GM18867 (cell line): Measurements from ENCODE around the gene TRIM33.
"Not testable (repeated sequence)": the region's sequence is repeated elsewhere in the genome, so short reads cannot be mapped to it uniquely, and the experiment has no call there.

Experiments
- ATAC-seq: cut with Tn5 transposase; IDR thresholded peaks from one replicate; pipeline ENCODE4 v1.9.1; 2021; ENCODE audit warnings: mild to moderate bottlenecking, moderate library complexity; ENCODE audit not compliant: unreplicated experiment

Gene TRIM33

DNA sequence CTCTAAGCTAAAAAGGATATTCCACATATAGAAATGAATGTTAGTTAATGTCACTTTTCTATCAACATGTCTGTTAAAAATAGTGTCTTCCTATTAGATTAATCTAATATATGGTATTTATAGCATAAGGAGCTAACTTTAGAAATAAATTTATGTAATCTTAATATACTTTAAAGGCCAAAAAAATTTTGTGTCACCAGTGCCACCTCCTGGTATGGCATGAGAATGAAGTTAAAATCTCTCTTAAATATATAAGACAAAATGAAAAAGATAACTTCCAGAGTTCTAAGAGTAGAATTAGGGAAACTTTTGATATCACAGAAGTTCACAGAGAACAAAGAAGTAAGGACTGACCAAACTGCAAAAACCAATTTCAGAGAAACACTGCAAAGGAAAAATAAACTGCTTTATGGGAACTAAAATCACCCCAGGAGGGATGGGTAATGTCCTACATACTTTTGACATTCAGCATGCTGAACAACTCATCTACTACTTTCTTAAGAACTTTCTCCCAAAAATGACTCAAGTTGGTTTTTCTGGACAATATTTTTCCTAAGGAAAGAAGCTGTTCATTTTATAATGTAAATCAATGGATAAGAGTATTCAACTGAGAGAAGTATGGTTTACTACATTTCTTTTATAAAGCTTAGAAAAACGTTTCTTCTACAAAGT lies 82.8 kb downstream of the TRIM33 start:
- no peak for ATAC-seq

DNA sequence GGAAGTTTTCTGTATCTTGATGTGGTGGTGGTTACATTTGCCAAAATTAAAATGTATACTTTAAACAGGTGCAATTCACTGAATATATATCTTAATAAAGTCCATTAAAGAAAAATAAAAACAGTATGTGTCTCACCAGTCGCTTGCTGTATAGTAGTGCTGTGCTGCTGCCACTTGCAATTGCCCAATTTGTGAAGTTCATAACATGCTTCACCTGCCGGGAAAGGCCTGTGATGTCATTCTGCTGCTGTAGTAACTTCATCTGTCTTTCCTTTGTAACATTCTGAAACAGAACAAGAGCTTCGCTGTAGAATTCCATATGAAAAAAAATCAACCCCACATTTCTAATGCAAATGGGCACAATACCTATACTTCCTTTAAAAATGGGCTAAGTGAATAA lies 83.4 kb downstream of the TRIM33 start:
- no peak for ATAC-seq

DNA sequence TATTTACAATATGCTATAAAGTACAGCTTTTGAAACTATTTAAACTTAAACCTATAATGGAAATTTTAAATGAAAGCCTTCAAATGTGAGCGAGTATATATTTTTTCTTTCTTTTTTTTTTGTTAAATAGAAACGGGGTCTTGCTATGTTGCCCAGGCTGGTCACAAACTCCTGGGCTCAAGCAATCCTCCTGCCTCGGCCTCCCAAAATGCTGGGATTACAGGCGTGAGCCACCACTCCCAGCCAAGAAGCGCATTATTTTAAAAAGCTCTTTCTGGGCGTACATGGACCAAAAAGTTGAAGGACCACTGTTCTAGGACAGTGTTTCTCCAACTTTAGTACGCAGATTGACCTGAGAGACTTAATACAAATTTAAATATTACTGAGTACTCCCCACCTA lies 87.5 kb downstream of the TRIM33 start:
- no peak for ATAC-seq

DNA sequence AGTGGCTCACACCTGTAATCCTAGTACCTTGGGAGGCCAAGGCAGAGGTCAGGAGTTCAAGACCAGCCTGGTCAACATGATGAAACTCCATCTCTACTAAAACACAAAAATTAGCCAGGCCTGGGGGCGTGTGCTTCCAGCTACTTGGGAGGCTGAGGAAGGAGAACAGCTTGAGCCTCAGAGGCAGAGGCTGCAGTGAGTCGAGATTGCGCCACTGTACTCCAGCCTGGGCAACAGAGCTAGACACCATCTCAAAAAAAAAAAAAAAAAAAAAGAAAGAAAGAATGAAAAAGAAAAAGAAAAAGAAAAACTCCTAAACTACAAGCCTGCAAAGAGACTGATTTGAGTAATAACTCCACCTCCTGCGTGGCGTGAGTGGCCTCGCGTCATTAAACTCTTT lies 92.1 kb downstream of the TRIM33 start:
- not testable (repeated sequence) for ATAC-seq

DNA sequence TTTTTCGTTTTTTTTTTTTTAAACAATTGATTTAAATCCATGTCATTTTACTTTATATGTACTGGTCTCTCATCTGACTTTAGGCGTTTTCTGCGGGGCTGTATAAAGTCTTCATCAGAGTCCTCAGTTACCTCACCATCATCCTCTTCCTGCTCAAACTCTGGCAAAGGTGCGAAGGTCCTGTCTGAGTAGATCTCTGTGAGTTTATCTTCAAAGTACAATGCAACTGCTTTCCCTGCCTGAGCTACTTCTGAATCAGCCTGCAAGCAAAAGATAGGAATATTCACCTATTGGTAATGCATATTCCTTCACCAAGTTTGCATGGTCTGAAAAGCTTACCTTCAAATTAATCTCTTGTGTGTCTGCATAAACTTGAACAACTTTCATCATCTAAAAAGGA lies 113.4 kb downstream of the TRIM33 start:
- ATAC-seq = no peak

DNA sequence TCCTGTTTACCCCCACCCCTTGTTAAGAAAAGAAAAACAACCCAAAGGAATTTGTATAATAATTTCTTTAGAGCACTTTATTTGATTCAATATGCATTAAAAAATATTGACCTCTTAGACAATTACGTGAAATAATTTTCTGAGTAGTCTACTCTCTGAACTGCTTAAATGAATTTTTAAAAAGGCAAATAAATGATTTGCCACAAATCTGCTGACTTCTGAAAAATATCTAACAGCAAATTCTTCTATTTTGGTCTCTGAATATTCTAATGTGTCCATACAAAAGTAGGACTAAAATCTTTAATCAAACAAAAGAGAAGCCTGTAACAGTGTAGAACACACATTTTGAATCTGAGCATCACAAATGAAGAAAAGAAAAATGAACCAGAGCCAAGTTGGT lies 115.1 kb downstream of the TRIM33 start:
- ATAC-seq = no peak

DNA sequence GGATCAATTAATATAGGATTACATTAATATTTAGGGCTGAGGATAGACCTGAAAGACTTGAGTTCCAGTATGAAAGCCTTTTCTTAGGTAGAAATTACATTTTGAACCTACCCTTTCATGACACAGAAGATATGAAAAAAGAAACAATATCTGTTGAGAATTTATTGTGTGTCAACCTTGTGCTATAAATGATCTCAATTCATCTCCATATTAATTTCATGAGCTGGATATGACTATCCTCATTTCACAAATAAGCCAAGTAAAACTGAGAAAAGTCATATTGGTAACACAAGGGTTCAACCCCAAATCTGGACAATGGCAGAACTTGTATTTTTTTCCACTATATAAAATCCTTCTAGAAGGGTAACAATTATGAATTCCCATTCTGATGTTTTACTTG lies 120.0 kb downstream of the TRIM33 start:
- ATAC-seq = no peak

DNA sequence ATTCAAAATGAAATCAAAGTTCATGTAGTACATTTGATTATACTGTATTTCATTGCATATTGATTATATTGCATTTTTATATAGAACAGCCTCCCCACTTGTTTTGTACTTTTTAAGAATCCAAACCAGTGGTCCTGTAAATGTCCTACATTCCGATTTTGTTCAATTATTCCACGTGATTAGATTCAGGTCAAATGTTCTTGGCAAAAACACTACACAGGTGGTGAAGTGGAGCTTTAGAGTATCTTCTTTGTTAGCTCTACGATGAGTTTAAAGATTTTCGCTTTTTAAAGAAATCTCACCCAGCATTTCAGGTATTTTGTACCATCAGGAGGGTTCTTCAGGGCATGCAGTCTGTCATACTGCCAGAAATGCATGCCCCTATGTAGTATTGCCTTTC lies 120.6 kb downstream of the TRIM33 start:
- no peak for ATAC-seq

DNA sequence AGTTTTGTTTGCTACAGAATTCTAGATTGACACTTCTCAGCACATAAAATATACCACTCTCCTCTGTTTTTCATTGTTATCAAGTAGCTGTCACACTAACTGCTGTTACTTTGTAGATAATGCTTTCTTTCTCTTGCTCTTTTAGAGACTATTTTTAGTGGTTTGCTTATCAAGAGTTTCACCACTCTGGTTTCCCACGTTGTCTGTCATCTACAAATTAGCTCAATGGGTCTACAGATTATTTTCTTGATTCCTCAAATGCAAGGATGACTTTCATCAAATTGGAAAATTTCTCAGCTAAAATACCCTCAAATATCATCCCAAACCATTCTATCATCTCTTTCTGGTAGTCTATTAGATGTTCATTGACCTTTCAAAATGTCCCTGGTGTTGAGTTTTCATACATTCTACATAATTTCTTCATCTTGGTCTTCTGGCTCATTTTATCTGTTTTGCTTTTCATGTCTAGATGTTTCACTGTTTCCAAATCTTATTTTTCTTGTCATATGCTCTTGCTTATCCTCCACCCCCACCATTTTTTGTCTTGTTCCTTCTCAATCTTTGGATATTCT lies 122.5 kb downstream of the TRIM33 start:
- no peak for ATAC-seq

DNA sequence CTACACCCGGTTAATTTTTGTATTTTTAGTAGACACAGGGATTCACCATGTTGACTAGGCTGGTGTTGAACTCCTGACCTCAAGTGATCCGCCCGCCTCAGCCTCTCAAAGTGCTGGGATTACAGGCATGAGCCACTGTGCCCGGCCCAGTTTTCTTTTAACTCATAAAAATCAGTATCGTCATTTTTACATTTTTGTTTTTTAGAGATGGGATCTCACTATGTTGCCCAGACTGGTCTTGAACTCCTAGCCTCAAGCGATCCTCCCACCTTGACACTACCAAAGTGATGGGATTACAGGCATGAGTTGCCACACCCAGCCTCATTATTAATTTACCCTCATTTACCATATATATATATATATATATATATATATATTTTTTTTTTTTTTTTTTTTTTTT lies 123.4 kb downstream of the TRIM33 start:
- not testable (repeated sequence) for ATAC-seq

DNA sequence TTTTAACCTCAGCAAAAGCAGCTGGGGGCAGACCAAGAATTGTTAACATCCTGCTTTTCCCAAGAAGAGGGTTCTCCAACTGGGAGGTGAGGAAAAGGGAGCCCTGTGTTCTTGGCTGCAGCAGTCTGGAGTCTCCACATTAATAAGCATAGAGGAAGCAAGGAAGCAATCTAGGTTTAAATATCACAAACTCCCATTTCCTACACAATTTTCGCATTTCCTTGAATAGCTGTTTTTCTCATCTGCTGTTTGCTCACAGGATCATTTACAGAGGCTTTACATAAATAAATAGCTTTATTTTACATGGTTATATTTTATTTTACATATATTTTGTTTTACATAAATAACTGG lies 124.0 kb downstream of the TRIM33 start:
- no peak for ATAC-seq

DNA sequence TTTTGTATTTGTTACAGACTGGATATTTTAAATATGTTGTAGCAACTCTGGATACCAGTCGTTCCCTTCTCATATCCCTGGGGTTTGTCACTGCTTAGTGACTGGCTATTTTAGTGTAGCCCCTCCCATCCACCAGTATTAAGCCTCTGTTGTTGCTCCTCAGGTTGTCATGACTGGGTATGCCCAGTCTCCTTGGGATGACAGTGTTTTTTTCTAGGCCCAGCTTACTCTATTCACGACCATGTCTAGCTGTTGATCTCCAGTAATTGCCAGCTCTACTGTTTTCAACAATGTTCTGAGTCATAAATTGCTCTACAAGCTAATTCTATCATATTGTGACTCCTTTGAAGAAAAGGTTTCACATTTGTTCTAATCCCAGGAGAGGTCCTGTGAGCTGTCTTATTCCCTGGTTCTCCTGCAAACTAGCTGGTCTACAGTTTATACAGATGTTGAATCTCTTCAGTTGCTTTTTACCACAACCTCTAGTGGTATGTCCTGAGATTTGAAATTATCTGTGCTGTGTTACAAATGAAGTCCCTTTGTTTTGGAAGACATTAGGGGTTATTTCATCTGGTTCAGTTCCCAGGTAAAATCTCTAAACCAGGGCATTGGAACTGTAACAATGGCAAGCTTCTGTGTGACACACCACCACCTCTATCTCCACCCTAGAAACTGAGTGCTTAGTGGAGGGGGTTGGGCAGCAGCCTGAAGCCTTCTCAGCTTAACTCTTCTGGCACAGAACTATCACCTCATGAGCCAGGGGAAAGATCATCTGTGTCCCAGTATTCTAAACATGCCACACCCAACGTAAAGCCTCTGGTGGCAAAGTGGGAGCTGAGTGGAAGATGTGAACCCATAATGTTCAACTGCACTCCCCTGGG lies 124.6 kb downstream of the TRIM33 start:
- ATAC-seq = no peak

DNA sequence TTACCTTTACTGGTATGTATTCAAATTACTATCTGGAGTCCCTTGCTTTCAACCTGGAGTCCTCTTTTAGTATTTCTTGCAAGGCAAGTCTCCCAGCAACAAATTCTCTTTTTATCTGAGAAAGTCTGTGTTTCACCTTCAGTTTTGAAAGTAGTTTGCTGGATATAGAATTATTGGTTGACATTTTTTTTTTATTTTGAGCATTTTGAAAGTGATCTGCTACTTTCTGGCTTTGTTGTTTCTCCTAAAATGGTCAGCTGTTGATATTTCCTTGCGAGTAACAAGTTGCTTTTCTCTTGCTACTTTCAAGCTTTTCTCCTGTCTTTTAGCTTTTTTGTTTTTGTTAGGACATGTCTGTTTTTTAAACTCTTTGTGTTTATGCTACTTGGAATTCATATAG lies 126.1 kb downstream of the TRIM33 start:
- ATAC-seq = no peak

DNA sequence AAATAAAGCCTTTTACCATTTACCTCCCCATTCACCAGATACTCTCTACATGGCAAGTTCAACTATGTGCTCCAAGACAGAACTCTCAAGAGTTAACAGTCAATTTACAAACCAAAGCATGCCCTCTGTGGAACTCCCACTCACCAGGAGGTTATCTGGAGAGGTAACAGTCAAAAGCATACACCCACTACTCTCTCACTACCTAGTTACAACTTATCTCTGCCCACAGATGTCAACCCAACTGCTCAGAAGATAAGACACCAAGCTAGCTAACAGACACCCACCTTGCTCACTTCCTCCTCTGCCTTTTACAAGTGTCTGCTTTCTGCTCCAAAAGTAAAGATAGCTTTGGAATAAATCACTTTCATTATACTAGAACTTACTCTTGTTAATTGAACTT lies 131.0 kb downstream of the TRIM33 start:
- ATAC-seq = no peak

DNA sequence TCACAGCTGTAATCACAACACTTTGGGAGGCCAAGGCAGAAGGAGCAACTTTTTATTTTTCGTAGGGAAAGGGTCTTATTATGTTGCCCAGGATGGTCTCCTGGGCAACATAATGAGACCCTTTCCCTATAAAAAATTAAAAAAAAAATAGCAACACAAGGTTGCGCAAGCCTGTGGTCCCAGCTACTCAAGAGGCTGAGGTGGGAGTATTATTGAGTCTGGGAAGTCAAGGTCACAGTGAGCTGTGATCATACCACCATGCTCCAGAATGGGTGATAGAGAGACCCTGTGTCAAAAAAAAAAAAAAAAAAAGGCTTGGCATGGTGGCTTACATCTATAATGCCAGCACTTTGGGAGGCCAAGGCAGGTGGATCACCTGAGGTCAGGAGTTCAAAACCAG lies 131.6 kb downstream of the TRIM33 start:
- ATAC-seq = no peak

DNA sequence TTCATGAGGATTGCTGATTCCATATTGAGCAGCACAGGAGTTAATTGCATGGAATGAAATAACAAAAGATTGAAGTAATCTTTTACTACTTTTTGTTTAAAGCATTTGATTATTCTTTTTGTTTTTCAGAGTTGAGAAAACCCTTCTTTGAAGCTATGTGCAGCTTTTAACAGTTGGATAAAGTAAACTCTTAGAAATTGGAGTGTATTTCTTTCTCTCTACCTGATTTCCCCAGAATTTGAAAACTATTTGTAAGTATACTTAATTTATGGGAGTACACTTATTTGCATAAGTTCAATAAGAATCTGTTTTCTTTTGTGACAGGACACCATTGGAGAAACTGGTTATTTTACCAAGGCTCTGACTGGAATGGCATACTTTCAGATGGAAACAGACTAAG lies 133.6 kb downstream of the TRIM33 start:
- no peak for ATAC-seq

DNA sequence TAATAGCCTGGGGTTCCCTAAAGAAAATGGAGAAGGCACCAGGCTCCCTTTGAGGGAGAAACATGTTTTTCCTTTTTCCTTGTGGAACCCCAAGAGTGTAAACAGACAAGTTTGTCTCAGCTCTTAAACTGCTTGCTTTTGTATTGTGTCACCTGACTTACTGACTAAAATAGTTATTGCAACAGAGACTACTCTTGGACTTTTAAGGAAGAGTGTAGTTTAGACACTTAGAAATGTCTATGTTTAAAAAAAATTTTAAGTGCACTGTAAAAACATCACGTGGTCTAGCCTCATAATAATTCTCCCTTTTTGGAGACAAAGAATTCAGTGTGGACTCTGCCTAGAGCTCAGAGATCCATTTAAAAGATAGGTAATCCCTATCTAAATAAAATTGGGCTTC lies 141.1 kb downstream of the TRIM33 start:
- no peak for ATAC-seq

DNA sequence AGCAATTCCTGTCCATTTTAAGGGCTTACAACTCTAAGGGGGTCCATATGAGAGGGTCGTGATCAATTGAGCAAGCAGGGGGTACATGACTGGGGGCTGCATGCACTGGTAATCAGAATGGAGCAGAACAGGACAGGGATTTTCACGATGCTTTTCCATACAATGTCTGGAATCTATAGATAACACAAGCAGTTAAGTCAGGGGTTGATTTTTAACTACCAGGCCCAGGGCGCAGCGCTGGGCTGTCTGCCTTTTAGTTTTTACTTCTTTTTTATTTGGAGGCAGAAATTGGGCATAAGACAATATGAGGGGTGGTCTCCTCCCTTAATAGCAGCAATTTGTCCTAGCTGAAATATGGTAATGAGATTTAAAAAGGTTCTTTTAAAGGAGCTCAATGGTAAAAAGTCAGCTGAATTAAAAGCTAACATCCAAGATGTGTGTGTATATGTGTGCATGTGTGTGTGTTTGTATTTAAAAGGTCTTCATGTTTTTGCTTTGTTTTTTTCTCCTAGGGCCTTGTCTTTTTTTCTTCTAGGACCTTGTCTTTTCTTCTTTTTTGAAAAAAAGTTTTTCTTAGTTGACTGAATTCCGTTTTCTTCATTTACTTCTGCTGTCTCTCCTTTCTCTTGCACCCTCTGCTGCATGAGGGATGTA lies 141.6 kb downstream of the TRIM33 start:
- ATAC-seq = not testable (repeated sequence)

DNA sequence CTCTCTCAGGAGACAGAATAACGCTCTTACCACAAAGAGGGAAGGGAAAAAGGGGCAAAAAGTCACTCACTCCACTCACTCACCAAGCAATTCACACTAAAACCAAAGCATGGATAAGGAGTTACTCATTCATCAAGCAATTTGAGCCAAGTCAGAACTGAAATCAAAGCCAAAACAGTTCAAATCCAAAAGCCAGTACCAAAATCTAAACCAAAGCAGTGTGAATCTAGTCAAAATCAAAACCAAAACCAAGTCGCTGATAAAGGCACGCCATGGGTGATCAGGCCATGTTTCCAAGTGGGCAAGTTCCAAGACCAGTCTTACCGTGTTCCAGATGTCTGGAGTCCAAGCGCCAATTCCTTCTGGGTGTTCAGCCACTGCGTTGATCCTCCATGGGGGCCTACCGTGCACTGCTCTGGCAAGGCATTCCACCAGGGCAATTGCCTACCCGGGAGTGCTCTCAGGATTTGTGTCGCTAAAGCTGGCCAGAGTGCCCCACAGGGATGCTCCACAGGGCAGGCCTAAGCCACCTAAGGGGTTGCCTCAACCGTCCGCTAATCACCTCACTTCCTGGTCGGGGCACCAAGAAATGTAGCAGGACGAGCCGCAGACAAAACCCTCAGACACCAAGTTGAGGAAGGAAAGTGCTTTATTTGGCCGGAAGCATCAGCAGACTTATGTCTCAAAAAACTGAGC lies 142.3 kb downstream of the TRIM33 start:
- no peak for ATAC-seq

DNA sequence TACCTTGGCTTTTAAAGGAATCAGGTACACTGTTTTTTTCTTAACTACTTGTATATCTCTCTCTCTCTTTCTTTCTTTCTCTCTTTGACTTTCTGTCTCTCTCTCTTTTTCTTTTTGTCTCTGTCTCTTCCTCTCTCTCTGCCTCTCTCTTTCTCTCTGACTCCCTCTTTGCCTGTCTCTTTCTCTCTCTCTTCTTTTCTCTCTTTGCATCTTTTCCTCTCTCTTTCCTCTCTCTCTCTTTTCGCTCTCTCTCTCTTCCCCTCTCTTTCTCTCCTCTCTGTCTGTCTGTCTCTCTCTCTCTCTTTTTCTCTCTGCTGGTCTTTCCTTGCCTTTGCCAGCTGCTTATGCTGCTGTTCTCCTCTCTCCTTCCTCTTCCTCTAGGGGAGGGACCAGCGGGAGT lies 143.2 kb downstream of the TRIM33 start:
- ATAC-seq = no peak

DNA sequence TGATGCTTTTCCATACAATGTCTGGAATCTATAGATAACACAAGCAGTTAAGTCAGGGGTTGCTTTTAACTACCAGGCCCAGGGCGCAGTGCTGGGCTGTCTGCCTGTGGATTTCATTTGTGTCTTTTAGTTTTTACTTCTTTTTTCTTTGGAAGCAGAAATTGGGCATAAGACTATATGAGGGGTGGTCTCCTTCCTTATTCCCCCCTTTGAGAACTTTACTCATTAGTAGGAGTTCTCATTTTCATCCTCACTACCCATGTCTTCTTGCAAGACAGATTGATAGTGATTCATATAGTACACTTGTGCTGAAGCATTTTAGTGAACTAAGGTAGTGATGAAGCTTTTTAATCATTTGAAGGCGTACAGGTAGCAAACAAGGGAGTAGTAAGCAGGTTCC lies 147.8 kb downstream of the TRIM33 start:
- ATAC-seq = not testable (repeated sequence)
